A673 (cell line): ENCODE measurements around the gene MPEG1.

Experiments
- EZH2 ChIP-seq: fragments of 200-600 bp; sonication (generic); IDR thresholded peaks from 2 replicates; pipeline ENCODE4 v1.6.1; 2017; ENCODE audit warnings: borderline replicate concordance, low read depth, mild to moderate bottlenecking, mixed read lengths, antibody characterized with exemption, low read length; ENCODE audit not compliant: poor library complexity, severe bottlenecking
- TF ChIP-seq, protein P1 (sequence below): fragments of 300-800, 200-600 bp; sonication (generic); conservative IDR thresholded peaks from 2 replicates; pipeline ENCODE4 v1.5.1; 2017; ENCODE audit warnings: low read depth, mild to moderate bottlenecking, antibody characterized with exemption, low read length, moderate library complexity, mixed read lengths

GRCh38 chr11:59184691-59185339 lies 27.9 kb downstream of the MPEG1 start:
- TF ChIP-seq, protein P1, sequence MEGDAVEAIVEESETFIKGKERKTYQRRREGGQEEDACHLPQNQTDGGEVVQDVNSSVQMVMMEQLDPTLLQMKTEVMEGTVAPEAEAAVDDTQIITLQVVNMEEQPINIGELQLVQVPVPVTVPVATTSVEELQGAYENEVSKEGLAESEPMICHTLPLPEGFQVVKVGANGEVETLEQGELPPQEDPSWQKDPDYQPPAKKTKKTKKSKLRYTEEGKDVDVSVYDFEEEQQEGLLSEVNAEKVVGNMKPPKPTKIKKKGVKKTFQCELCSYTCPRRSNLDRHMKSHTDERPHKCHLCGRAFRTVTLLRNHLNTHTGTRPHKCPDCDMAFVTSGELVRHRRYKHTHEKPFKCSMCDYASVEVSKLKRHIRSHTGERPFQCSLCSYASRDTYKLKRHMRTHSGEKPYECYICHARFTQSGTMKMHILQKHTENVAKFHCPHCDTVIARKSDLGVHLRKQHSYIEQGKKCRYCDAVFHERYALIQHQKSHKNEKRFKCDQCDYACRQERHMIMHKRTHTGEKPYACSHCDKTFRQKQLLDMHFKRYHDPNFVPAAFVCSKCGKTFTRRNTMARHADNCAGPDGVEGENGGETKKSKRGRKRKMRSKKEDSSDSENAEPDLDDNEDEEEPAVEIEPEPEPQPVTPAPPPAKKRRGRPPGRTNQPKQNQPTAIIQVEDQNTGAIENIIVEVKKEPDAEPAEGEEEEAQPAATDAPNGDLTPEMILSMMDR = no peak
- no peak for TF ChIP-seq EZH2
